Osteoblast (primary cell): Measurements from ENCODE around the gene SHROOM1. TPM values are rescaled to one million over a fixed set of nuclear protein-coding genes. Genes with fewer than 3 reads are reported as not detected.

Source experiments
- DNase-seq: peaks from one replicate; pipeline ENCODE4 v3.0.0; 2011; ENCODE audit warnings: low spot score, mixed read lengths; ENCODE audit not compliant: insufficient read length; ENCODE audit errors: missing footprints
- H2AFZ ChIP-seq: 2 replicates; pipeline ENCODE4 v1.6.0; 2011; ENCODE audit warnings: mild to moderate bottlenecking, low read length
- H3K27ac ChIP-seq: 2 replicates; pipeline ENCODE4 v1.5.1; 2011; ENCODE audit warnings: mild to moderate bottlenecking, low read depth, low read length, moderate library complexity
- H3K27me3 ChIP-seq: 2 replicates; pipeline ENCODE4 v1.6.0; 2012; ENCODE audit warnings: mild to moderate bottlenecking, control low read depth, inconsistent platforms, low read length, moderate library complexity; ENCODE audit not compliant: insufficient read depth
- H3K36me3 ChIP-seq: 2 replicates; pipeline ENCODE4 v1.5.1; 2011; ENCODE audit warnings: mild to moderate bottlenecking, low read length, control low read depth, moderate library complexity; ENCODE audit not compliant: insufficient read depth
- H3K4me1 ChIP-seq: 2 replicates; pipeline ENCODE4 v1.5.1; 2011; ENCODE audit warnings: mild to moderate bottlenecking, low read length, control low read depth, moderate library complexity; ENCODE audit not compliant: insufficient read depth
- H3K4me2 ChIP-seq: 2 replicates; pipeline ENCODE4 v1.6.0; 2011; ENCODE audit warnings: mild to moderate bottlenecking, low read length; ENCODE audit not compliant: insufficient read depth
- H3K4me3 ChIP-seq: fragments of 200-600 bp; sonication (generic); 3 replicates; pipeline ENCODE4 v1.5.1; 2012; ENCODE audit warnings: mild to moderate bottlenecking, low read length, inconsistent platforms; ENCODE audit not compliant: insufficient read depth
- H3K79me2 ChIP-seq: 2 replicates; pipeline ENCODE4 v1.6.0; 2012; ENCODE audit warnings: mild to moderate bottlenecking, low read length, control low read depth, inconsistent platforms; ENCODE audit not compliant: insufficient read depth
- H3K9me3 ChIP-seq: 2 replicates; pipeline ENCODE4 v1.5.1; 2011; ENCODE audit warnings: low read depth, low read length, control low read depth
- H4K20me1 ChIP-seq: 2 replicates; pipeline ENCODE4 v1.6.0; 2012; ENCODE audit warnings: mild to moderate bottlenecking, low read length, control low read depth; ENCODE audit not compliant: insufficient read depth
- CTCF ChIP-seq: IDR thresholded peaks from 2 replicates; pipeline ENCODE4 v1.5.1; 2011; ENCODE audit warnings: mild to moderate bottlenecking, low read depth, low read length, moderate library complexity; ENCODE audit errors: extremely low read depth
- small RNA-seq: library from RNA; depleted of rRNA; stranded (forward); fragments of <200 nt; gene quantifications from one replicate; pipeline ENCODE3, GENCODE V24; 2012
- total RNA-seq: library from RNA; depleted of rRNA; stranded (reverse); fragments of >200 nt; gene quantifications from 2 replicates; pipeline ENCODE4 v1.2.3, GENCODE V29; 2012

SHROOM1 gene
- total RNA-seq, 1 donor: 4.7 TPM

- no peak for DNase-seq
- peaks cover 71% of the 10 kb centered on the region for H3K79me2 ChIP-seq
- no peaks in the 10 kb centered on the region for H3K27me3 ChIP-seq
- no peak for TF ChIP-seq CTCF
- no peak overlapping the region for H2AFZ ChIP-seq
- peaks cover 19% of the 10 kb centered on the region for H3K4me1 ChIP-seq
- no peak overlapping the region for H3K27ac ChIP-seq
- H4K20me1 ChIP-seq: peaks cover 42% of the 10 kb centered on the region
- no peak overlapping the region for H3K4me2 ChIP-seq
- no peaks in the 10 kb centered on the region for H3K36me3 ChIP-seq
- no peaks in the 10 kb centered on the region for H3K9me3 ChIP-seq
- no peak overlapping the region for H3K4me3 ChIP-seq
These were observed 57.3 kb downstream of the SHROOM1 start for GRCh38 chr5:132773114-132773513.

- peaks cover 46% of the 10 kb centered on the region for H4K20me1 ChIP-seq
- H3K9me3 ChIP-seq: no peaks in the 10 kb centered on the region
- TF ChIP-seq CTCF: no peak
- H3K4me1 ChIP-seq: peaks cover 26% of the 10 kb centered on the region
- no peak overlapping the region for H3K4me3 ChIP-seq
- H3K27me3 ChIP-seq: no peaks in the 10 kb centered on the region
- H3K79me2 ChIP-seq: peaks cover 73% of the 10 kb centered on the region
- H3K4me2 ChIP-seq: no peak overlapping the region
- H3K27ac ChIP-seq: no peak overlapping the region
- no peaks in the 10 kb centered on the region for H3K36me3 ChIP-seq
- no peak for DNase-seq
- H2AFZ ChIP-seq: no peak overlapping the region
These were observed 58.0 kb downstream of the SHROOM1 start for GRCh38 chr5:132772291-132773070.

Small RNA genes lying within 50 kb of the gene (small RNA-seq; reads per million reads assigned to genes)
- not detected for gene RNA5SP192

Other genes with a start within 250 kb of the SHROOM1 start
- under 0.01 TPM in 1 of 2 replicates, not detected in the other for gene IL13, start 172.5 kb downstream of the SHROOM1 start, total RNA-seq
- not detected in 2 replicates for gene IL4, start 156.7 kb downstream of the SHROOM1 start, total RNA-seq
- 8.5 and 12.7 TPM in 2 replicates for gene KIF3A, start 93.1 kb downstream of the SHROOM1 start, total RNA-seq
- gene CCNI2, start 83.2 kb downstream of the SHROOM1 start, total RNA-seq: not detected in 2 replicates
- gene SEPTIN8, start 53.4 kb downstream of the SHROOM1 start, total RNA-seq: 32.1 and 33.7 TPM in 2 replicates
- under 0.01 and 0.29 TPM in 2 replicates for gene SOWAHA, start 17.3 kb downstream of the SHROOM1 start, total RNA-seq
- 0.29 and 0.36 TPM in 2 replicates for gene GDF9, start 35.8 kb upstream of the SHROOM1 start, total RNA-seq
- 76.0 and 94.6 TPM in 2 replicates for gene UQCRQ, start 36.0 kb upstream of the SHROOM1 start, total RNA-seq
- under 0.01 and 0.29 TPM in 2 replicates for gene LEAP2, start 43.0 kb upstream of the SHROOM1 start, total RNA-seq
- gene AFF4, start 133.0 kb upstream of the SHROOM1 start, total RNA-seq: 79.0 and 83.2 TPM in 2 replicates
- 7.7 and 12.3 TPM in 2 replicates for gene ZCCHC10, start 195.9 kb upstream of the SHROOM1 start, total RNA-seq
- gene HSPA4, start 221.4 kb upstream of the SHROOM1 start, total RNA-seq: 125 and 135 TPM in 2 replicates